HEK293 (cell line): ENCODE results near the gene OR2V1.

ENCODE experiments used
- SALL2 ChIP-seq: fragments of 450-650 bp; formaldehyde crosslinking; IDR thresholded peaks from 2 replicates; pipeline ENCODE4 v1.5.0; 2017; ENCODE audit warnings: missing biosample characterization, mild to moderate bottlenecking, missing genetic modification characterization, borderline replicate concordance
- SETDB1 ChIP-seq: IDR thresholded peaks from one replicate; pipeline ENCODE4 v1.6.1; 2017; ENCODE audit warnings: mild to moderate bottlenecking, low read length, moderate library complexity, mixed read lengths; ENCODE audit not compliant: insufficient read length
- YY1 ChIP-seq: fragments of 450-650 bp; formaldehyde crosslinking; IDR thresholded peaks from 2 replicates; pipeline ENCODE4 v1.5.1; 2018; ENCODE audit warnings: missing biosample characterization, missing genetic modification characterization
- ZBTB1 ChIP-seq: fragments of 450-650 bp; formaldehyde crosslinking; IDR thresholded peaks from 2 replicates; pipeline ENCODE4 v1.5.1; 2016; ENCODE audit warnings: missing biosample characterization, missing genetic modification characterization
- ZBTB21 ChIP-seq: fragments of 450-650 bp; formaldehyde crosslinking; IDR thresholded peaks from 2 replicates; pipeline ENCODE4 v1.5.1; 2017; ENCODE audit warnings: missing biosample characterization, missing genetic modification characterization
- ZNF138 ChIP-seq: fragments of 450-650 bp; formaldehyde crosslinking; IDR thresholded peaks from 2 replicates; pipeline ENCODE4 v1.5.1; 2016; ENCODE audit warnings: missing biosample characterization, missing genetic modification characterization, borderline replicate concordance
- ZNF747 ChIP-seq: fragments of 450-650 bp; formaldehyde crosslinking; IDR thresholded peaks from 2 replicates; pipeline ENCODE4 v1.5.1; 2016; ENCODE audit warnings: missing biosample characterization, missing genetic modification characterization
- ZNF843 ChIP-seq: fragments of 450-650 bp; formaldehyde crosslinking; IDR thresholded peaks from 2 replicates; pipeline ENCODE4 v1.5.1; 2016; ENCODE audit warnings: missing biosample characterization, missing genetic modification characterization
- ZSCAN30 ChIP-seq: fragments of 450-650 bp; IDR thresholded peaks from 2 replicates; pipeline ENCODE4 v1.5.1; 2018; ENCODE audit warnings: missing biosample characterization, mild to moderate bottlenecking, missing genetic modification characterization, moderate library complexity
- TF ChIP-seq, protein P1 (sequence below): fragments of 450-650 bp; formaldehyde crosslinking; IDR thresholded peaks from 2 replicates; pipeline ENCODE4 v1.5.1; 2016; ENCODE audit warnings: missing biosample characterization, missing genetic modification characterization
- TF ChIP-seq, protein P2 (sequence below): fragments of 450-650 bp; formaldehyde crosslinking; IDR thresholded peaks from 2 replicates; pipeline ENCODE4 v1.5.1; 2016; ENCODE audit warnings: missing biosample characterization, missing genetic modification characterization

DNA sequence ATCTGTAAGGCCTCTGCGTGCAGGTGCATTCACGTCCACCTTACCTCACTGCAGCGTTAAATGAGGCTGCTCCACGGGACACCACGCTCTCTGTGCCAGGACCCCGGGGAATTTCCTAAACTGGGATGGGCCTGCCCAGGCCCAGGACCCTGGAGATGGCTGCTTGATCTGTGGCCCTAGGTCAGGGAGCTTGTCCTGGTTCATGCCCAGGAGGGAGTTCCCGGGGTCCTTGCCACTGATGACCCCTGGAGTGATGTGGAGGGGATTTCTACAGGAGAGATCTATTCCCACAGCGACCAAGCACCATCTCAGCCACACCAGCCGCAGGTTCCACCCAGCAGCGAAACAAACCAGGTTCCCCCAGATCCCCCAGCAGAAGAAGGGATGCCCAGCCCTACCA is 3.5 kb downstream of the OR2V1 start:
- TF ChIP-seq, protein P1, sequence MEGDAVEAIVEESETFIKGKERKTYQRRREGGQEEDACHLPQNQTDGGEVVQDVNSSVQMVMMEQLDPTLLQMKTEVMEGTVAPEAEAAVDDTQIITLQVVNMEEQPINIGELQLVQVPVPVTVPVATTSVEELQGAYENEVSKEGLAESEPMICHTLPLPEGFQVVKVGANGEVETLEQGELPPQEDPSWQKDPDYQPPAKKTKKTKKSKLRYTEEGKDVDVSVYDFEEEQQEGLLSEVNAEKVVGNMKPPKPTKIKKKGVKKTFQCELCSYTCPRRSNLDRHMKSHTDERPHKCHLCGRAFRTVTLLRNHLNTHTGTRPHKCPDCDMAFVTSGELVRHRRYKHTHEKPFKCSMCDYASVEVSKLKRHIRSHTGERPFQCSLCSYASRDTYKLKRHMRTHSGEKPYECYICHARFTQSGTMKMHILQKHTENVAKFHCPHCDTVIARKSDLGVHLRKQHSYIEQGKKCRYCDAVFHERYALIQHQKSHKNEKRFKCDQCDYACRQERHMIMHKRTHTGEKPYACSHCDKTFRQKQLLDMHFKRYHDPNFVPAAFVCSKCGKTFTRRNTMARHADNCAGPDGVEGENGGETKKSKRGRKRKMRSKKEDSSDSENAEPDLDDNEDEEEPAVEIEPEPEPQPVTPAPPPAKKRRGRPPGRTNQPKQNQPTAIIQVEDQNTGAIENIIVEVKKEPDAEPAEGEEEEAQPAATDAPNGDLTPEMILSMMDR (tag by site-specific recombination), result no peak
- TF ChIP-seq SALL2, result no peak
- no peak for TF ChIP-seq ZNF843
- TF ChIP-seq ZBTB1 (tag by site-specific recombination), result no peak
- no peak for TF ChIP-seq YY1
- TF ChIP-seq ZBTB21 (tag by site-specific recombination), result no peak
- TF ChIP-seq SETDB1, result no peak
- no peak for TF ChIP-seq ZSCAN30
- TF ChIP-seq ZNF138 (tag by site-specific recombination), result no peak
- TF ChIP-seq, protein P2, sequence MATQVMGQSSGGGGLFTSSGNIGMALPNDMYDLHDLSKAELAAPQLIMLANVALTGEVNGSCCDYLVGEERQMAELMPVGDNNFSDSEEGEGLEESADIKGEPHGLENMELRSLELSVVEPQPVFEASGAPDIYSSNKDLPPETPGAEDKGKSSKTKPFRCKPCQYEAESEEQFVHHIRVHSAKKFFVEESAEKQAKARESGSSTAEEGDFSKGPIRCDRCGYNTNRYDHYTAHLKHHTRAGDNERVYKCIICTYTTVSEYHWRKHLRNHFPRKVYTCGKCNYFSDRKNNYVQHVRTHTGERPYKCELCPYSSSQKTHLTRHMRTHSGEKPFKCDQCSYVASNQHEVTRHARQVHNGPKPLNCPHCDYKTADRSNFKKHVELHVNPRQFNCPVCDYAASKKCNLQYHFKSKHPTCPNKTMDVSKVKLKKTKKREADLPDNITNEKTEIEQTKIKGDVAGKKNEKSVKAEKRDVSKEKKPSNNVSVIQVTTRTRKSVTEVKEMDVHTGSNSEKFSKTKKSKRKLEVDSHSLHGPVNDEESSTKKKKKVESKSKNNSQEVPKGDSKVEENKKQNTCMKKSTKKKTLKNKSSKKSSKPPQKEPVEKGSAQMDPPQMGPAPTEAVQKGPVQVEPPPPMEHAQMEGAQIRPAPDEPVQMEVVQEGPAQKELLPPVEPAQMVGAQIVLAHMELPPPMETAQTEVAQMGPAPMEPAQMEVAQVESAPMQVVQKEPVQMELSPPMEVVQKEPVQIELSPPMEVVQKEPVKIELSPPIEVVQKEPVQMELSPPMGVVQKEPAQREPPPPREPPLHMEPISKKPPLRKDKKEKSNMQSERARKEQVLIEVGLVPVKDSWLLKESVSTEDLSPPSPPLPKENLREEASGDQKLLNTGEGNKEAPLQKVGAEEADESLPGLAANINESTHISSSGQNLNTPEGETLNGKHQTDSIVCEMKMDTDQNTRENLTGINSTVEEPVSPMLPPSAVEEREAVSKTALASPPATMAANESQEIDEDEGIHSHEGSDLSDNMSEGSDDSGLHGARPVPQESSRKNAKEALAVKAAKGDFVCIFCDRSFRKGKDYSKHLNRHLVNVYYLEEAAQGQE (tag by site-specific recombination), result no peak
- TF ChIP-seq ZNF747 (tag by site-specific recombination), result no peak
